ENCODE results near the gene RWDD1.

The RWDD1 gene

GRCh38 chr6:116570856-116571682 lies at the start of gene RWDD1:
Gene RWDD1 (plus strand): TSS chr6:116571504. CDS start chr6:116571583, 79 bp downstream.
- peak; percentile 98 for DNase-seq (ENCODE audit: low read depth)

GRCh38 chr6:116522896-116523295 lies 48.4 kb upstream of the RWDD1 start:
- DNase-seq (ENCODE audit: low read depth) = no peak

GRCh38 chr6:116524236-116524635 lies 47.1 kb upstream of the RWDD1 start:
- no peak for DNase-seq (ENCODE audit: low read depth)

- no peak for DNase-seq (ENCODE audit: low read depth)
Observed at GRCh38 chr6:116528133-116528532, 43.2 kb upstream of the RWDD1 start.

- no peak for DNase-seq (ENCODE audit: low read depth)
Observed at GRCh38 chr6:116528780-116529179, 42.5 kb upstream of the RWDD1 start.

GRCh38 chr6:116529466-116530290 lies 41.6 kb upstream of the RWDD1 start:
- no peak for DNase-seq (ENCODE audit: low read depth)

GRCh38 chr6:116530436-116530835 lies 40.9 kb upstream of the RWDD1 start:
- DNase-seq (ENCODE audit: low read depth) = no peak

GRCh38 chr6:116531675-116532570 lies 39.4 kb upstream of the RWDD1 start:
- peak; percentile 23 for DNase-seq (ENCODE audit: low read depth)

GRCh38 chr6:116533233-116533957 lies 37.9 kb upstream of the RWDD1 start:
- no peak for DNase-seq (ENCODE audit: low read depth)

GRCh38 chr6:116535109-116535508 lies 36.2 kb upstream of the RWDD1 start:
- DNase-seq (ENCODE audit: low read depth) = no peak

- DNase-seq (ENCODE audit: low read depth) = no peak
Observed at GRCh38 chr6:116536216-116536621, 35.1 kb upstream of the RWDD1 start.

- no peak for DNase-seq (ENCODE audit: low read depth)
Observed at GRCh38 chr6:116542426-116542825, 28.9 kb upstream of the RWDD1 start.

- no peak for DNase-seq (ENCODE audit: low read depth)
Observed at GRCh38 chr6:116543149-116543548, 28.2 kb upstream of the RWDD1 start.

GRCh38 chr6:116545651-116546050 lies 25.7 kb upstream of the RWDD1 start, which contains the start of gene TRAPPC3L:
Gene TRAPPC3L (minus strand): TSS chr6:116545684. CDS start chr6:116545514, 170 bp downstream.
- DNase-seq (ENCODE audit: low read depth) = no peak

- DNase-seq (ENCODE audit: low read depth) = no peak
Observed at GRCh38 chr6:116547358-116547757, 23.9 kb upstream of the RWDD1 start.

GRCh38 chr6:116550796-116551195 lies 20.5 kb upstream of the RWDD1 start:
- no peak for DNase-seq (ENCODE audit: low read depth)

- no peak for DNase-seq (ENCODE audit: low read depth)
Observed at GRCh38 chr6:116553451-116553850, 17.9 kb upstream of the RWDD1 start, which contains the start of gene CALHM4. Gene CALHM4 (plus strand): TSS chr6:116553751. CDS start chr6:116553794, 43 bp downstream.

- no peak for DNase-seq (ENCODE audit: low read depth)
Observed at GRCh38 chr6:116556065-116556464, 15.2 kb upstream of the RWDD1 start.

GRCh38 chr6:116556814-116557415 lies 14.4 kb upstream of the RWDD1 start:
- no peak for DNase-seq (ENCODE audit: low read depth)

- DNase-seq (ENCODE audit: low read depth) = no peak
Observed at GRCh38 chr6:116557893-116558292, 13.4 kb upstream of the RWDD1 start.

- DNase-seq (ENCODE audit: low read depth) = no peak
Observed at GRCh38 chr6:116560130-116560529, 11.2 kb upstream of the RWDD1 start.
